Measurements from ENCODE around the gene PKM.
A peak's percentile ranks its signal among the peaks of the same experiment; 100 is the strongest.

Gene PKM

DNA sequence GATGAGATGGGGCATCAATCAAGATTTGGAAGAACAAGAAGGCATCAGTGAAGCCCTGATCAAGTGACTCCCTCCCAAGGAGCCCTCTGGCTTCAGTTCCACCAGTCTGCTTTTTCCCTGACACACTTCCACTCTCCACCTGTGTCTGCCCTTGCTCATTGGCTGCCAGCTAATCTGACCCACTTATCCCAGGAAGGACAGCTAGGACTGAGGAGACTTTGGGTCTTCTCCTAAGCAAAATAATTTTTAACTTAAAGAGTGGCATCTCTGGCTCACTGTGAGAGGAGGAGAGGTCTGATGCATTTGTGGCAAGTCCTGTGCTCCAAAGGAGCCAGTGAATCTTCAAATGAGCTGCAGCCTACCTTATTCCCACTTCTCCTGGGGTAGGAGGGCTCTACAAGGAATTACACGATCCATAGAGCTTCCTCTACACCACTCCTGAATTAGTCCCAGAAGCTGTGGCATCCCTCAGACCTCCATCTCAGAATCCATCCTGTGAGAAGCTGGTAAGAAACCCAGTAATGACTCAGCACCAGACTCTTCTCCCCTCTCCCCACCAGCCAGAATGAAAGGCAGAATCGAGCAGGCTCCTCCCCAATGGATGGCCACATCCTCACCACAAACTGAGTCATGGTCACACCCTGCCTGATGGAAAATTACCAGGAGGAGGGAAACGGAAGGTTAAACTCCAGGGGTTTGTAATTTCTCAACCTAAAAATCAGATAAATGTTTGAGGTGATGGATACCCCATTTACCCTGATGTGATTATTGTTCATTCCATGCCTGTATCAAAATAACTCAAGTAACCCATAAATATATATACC, 6.3 kb upstream of the PKM start:
- in situ Hi-C loops (cut with HindIII; ENCODE audit: low sequenced_read_pairs): no loop called here
- peak overlapping the region; percentile 24 for H3K4me3 ChIP-seq (ENCODE audit: low read depth, low read length)
- DNase-seq (ENCODE audit: low read depth): peak; percentile 97
- TF ChIP-seq, protein P1, sequence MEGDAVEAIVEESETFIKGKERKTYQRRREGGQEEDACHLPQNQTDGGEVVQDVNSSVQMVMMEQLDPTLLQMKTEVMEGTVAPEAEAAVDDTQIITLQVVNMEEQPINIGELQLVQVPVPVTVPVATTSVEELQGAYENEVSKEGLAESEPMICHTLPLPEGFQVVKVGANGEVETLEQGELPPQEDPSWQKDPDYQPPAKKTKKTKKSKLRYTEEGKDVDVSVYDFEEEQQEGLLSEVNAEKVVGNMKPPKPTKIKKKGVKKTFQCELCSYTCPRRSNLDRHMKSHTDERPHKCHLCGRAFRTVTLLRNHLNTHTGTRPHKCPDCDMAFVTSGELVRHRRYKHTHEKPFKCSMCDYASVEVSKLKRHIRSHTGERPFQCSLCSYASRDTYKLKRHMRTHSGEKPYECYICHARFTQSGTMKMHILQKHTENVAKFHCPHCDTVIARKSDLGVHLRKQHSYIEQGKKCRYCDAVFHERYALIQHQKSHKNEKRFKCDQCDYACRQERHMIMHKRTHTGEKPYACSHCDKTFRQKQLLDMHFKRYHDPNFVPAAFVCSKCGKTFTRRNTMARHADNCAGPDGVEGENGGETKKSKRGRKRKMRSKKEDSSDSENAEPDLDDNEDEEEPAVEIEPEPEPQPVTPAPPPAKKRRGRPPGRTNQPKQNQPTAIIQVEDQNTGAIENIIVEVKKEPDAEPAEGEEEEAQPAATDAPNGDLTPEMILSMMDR (IDR thresholded peaks at IDR 0.05; ENCODE audit: low read depth, low read length, missing control alignments): no peak

DNA sequence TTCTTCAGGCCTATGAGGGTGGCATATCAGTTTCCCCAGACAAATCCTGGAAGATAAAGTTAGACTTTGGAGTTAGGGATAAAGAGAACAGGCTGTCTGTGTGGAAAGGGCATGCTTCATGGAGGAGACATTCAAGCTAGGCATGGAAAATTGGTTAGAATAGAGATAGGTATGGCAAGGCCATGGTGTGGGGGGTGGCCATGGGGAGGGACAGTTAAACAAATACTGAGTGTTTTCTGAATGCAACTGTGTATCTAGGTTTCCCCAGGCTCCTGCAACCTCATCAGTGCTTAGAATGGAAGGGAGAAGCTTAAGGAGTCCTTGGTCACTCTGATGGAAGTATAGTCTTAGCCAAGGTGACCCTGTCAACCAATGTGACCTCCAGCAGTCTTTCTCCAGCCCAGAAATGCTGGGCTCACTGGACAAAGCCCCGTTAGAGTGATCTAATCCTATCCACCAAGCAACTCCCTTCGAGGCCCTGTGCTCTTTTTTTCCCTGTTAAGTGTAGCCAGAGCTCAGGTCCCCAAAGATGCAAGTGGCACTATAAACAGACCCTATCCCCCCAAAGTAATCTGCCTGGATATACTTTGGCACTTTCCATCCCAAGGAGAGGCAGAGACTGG, 5.5 kb upstream of the PKM start:
- peak overlapping the region; percentile 24 for H3K4me3 ChIP-seq (ENCODE audit: low read depth, low read length)
- TF ChIP-seq, protein P1 (IDR thresholded peaks at IDR 0.05; ENCODE audit: low read depth, low read length, missing control alignments): no peak
- in situ Hi-C loops (cut with HindIII; ENCODE audit: low sequenced_read_pairs): no loop called here
- no peak for DNase-seq (ENCODE audit: low read depth)

DNA sequence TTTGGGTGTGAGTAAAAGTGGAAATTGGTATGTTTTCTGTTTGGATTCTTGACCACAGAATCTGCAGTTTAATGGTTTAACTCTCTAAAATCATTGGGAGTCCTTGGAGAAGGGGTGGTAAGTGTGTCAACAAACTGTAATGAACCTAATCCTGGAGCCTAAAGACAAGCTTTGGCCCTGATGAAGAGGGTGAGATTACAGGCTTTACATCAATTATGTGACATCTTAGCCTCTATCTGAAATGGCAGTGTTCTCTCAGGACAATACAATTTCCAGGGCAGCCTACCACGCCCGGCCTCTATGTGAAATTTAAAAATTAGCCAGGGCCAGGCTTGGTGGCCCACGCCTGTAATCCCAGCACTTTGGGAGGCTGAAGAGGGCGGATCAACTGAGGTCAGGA, 4.3 kb upstream of the PKM start:
- no peak overlapping the region for H3K4me3 ChIP-seq (ENCODE audit: low read depth, low read length)
- no peak for DNase-seq (ENCODE audit: low read depth)
- TF ChIP-seq, protein P1 (IDR thresholded peaks at IDR 0.05; ENCODE audit: low read depth, low read length, missing control alignments): no peak
- in situ Hi-C loops (cut with HindIII; ENCODE audit: low sequenced_read_pairs): no loop called here

DNA sequence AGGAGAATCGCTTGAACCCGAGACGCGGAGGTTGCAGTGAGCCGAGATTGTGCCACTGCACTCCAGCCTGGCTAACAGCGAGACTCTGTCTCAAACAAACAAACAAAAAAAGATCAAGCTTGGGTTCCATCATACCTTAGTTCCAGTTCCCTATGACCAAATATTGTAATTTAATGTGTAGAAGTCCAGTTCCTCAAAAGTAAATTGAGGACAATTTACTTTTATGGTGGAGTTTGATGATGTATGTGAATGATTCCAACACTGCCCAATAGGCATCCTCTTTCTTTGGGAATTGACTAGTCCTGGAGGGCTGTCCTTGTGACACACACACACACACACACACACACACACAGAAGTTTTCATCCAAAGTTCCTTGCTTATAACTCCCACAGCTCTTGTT, 2.8 kb upstream of the PKM start:
- in situ Hi-C loops (cut with HindIII; ENCODE audit: low sequenced_read_pairs): no loop called here
- H3K4me3 ChIP-seq (ENCODE audit: low read depth, low read length): no peak overlapping the region
- TF ChIP-seq, protein P1 (IDR thresholded peaks at IDR 0.05; ENCODE audit: low read depth, low read length, missing control alignments): no peak
- no peak for DNase-seq (ENCODE audit: low read depth)

DNA sequence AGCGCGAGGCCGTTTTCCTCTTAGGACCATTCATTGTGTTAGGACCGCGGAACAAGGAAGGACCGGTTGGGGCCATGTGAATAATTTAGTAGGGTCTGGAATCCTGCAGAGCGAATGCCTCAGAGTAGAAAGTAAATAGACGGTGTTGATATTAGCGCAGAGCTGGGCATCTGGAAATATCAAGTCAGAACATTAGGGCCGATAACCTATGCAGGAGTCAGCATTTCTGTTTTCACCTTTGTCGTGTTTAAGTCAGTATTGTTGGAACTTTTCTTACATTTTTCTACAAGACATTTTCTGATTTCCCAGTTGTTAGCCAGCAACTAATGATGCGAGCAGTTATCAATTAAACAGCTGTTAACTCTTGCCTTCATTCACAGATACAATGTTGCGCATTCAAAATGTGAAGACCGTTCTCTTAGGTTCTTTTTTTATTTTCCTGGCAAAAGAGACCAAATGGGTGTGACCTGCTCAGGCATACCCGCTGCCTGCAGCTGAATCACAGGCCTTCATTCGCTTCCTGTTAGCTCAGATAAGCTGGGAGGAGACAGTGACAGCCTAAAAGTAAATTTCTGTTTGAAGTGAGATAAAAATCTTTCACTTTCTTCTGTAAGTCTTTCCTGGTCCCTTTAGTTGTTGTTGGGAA, 966 bp upstream of the PKM start:
- in situ Hi-C loops (cut with HindIII; ENCODE audit: low sequenced_read_pairs): no loop called here
- H3K4me3 ChIP-seq (ENCODE audit: low read depth, low read length): peak overlapping the region; percentile 94
- TF ChIP-seq, protein P1 (IDR thresholded peaks at IDR 0.05; ENCODE audit: low read depth, low read length, missing control alignments): no peak
- peak; percentile 51 for DNase-seq (ENCODE audit: low read depth)

DNA sequence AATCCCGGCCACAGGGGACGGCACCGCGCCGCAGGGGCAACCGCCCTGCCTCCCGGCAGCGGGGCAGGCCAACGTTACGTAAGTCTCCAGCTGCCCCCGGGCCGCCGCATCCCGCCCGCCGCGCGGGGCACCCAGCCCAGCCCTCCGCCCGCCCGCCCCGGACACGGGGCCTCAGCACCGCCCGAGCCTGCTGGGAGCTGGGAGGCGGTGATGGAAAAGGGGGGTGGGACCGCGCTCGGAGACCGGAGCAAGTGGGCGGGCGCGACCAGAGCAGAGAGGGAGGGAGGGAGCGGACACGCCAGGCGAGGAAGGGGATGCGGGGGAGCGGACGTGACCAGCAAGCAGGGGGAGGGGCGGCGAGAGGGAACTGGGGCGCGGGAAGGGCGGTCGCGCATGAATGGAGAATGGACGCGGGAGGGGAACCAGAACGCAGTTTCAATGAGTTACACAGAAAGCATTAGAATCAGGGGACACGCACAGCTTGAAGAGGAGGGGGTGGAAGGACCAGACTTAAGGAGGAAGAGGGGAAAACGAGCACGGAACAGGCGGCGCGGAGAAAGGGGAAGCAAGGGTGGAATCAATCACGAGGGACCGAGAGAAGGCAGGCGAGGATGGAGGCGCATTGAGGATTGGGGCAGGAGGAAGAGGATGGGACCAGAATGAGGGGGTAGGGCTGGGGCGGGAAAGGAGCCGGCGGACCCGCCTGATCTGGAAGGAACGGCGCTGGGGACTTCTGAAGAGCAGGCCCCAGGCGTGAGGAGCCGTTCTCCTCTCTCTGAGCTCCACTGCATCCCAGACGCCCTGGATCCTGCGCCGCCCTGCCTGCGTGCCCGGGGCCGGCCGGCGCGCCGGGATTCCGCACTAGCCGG, 559 bp downstream of the PKM start:
- TF ChIP-seq, protein P1 (IDR thresholded peaks at IDR 0.05; ENCODE audit: low read depth, low read length, missing control alignments): no peak
- in situ Hi-C loops (cut with HindIII; ENCODE audit: low sequenced_read_pairs): no loop called here
- peak; percentile 48 for DNase-seq (ENCODE audit: low read depth)
- H3K4me3 ChIP-seq (ENCODE audit: low read depth, low read length): peak overlapping the region; percentile 94
